Measurements from ENCODE around the gene ZNF557. TPM values are rescaled to one million over a fixed set of nuclear protein-coding genes. Genes with fewer than 3 reads are reported as not detected.

ZNF557 gene
- total and polyA plus RNA-seq, 5 donors from 2014 or later = 2.0 to 10.7 (median 5.7) TPM

- H3K4me1 Mint-ChIP-seq = no peaks in the 10 kb centered on the region
- H3K27ac Mint-ChIP-seq = no peak overlapping the region
- Histone ChIP-seq H3K27ac (ENCODE audit: insufficient read depth, low read length, poor library complexity, severe bottlenecking) (no peak overlapping the region), H3K9me3 (ENCODE audit: control insufficient read depth in 2 of 2, low read length in 2 of 2) (no peaks in the 10 kb centered on the region), H3K36me3 (ENCODE audit: control insufficient read depth, insufficient read depth, low read length) (no peaks in the 10 kb centered on the region), H3K27me3 (ENCODE audit: control insufficient read depth, insufficient read depth, low read length) (no peaks in the 10 kb centered on the region), H3K4me1 (ENCODE audit: control insufficient read depth, insufficient read depth, low read length, poor library complexity, severe bottlenecking) (no peaks in the 10 kb centered on the region), H3K4me3 (ENCODE audit: low read depth, low read length) (no peak overlapping the region)
- DNase-seq (no peak), ATAC-seq (ENCODE audit: low read depth in 2 of 2) (no peak)
- H3K9me3 Mint-ChIP-seq = peaks cover 0 to 4% (median 0%) of the 10 kb centered on the region in 7 donors
- no peaks in the 10 kb centered on the region for H3K27me3 Mint-ChIP-seq
- no peaks in the 10 kb centered on the region for H3K36me3 Mint-ChIP-seq
- H3K4me3 Mint-ChIP-seq = no peak overlapping the region
These were observed 67.6 kb downstream of the ZNF557 start for GRCh38 chr19:7137120-7137519.

Other genes starting within 250 kb of the ZNF557 start
- 2.4 TPM for gene ADGRE1, start 182.1 kb upstream of the ZNF557 start, total RNA-seq
- 1 to 10 TPM in 3 of 4 donors, under 1 TPM in 1; 0.92 to 2.0 (median 1.2) TPM for gene ADGRE1, start 182.1 kb upstream of the ZNF557 start, polyA plus RNA-seq
- gene MBD3L2B, start 48.3 kb upstream of the ZNF557 start, total RNA-seq = not detected
- not detected for gene MBD3L2B, start 48.3 kb upstream of the ZNF557 start, polyA plus RNA-seq
- gene MBD3L5, start 39.1 kb upstream of the ZNF557 start, total RNA-seq = not detected
- not detected for gene MBD3L5, start 39.1 kb upstream of the ZNF557 start, polyA plus RNA-seq
- gene MBD3L4, start 29.5 kb upstream of the ZNF557 start, total RNA-seq = not detected
- gene MBD3L4, start 29.5 kb upstream of the ZNF557 start, polyA plus RNA-seq = not detected
- gene MBD3L2, start 20.4 kb upstream of the ZNF557 start, total RNA-seq = not detected
- not detected for gene MBD3L2, start 20.4 kb upstream of the ZNF557 start, polyA plus RNA-seq
- not detected for gene MBD3L3, start 11.0 kb upstream of the ZNF557 start, total RNA-seq
- not detected for gene MBD3L3, start 11.0 kb upstream of the ZNF557 start, polyA plus RNA-seq
- gene INSR, start 224.7 kb downstream of the ZNF557 start, total RNA-seq = 0.44 TPM
- under 1 TPM in 2 of 4 donors, not detected in 2; 0.02 to 0.10 TPM for gene INSR, start 224.7 kb downstream of the ZNF557 start, polyA plus RNA-seq